A172 (cell line): ENCODE results near the gene ZNF143. TPM values are rescaled to one million over a fixed set of nuclear protein-coding genes. Genes with fewer than 3 reads are reported as not detected.

Source experiments
- DNase-seq: peaks from one replicate; pipeline ENCODE4 v3.0.0-alpha.2; 2015; ENCODE audit warnings: low spot score
- total RNA-seq: library from RNA; depleted of rRNA; stranded (reverse); fragments of >200 nt; shearing (Covaris generic); gene quantifications from 2 replicates; pipeline ENCODE4 v1.2.3, GENCODE V29; 2014

The ZNF143 gene
- total RNA-seq, 1 experiment from 2014 or later, result 28.8 TPM

GRCh38 chr11:9498457-9499078, 37.8 kb downstream of the ZNF143 start:
- DNase-seq, result no peak

GRCh38 chr11:9506489-9507276, 45.9 kb downstream of the ZNF143 start:
- DNase-seq, result peak; percentile 73

- DNase-seq, result no peak
Observed at GRCh38 chr11:9507277-9507580, 46.4 kb downstream of the ZNF143 start.

- DNase-seq, result no peak
Observed at GRCh38 chr11:9509041-9509440, 48.2 kb downstream of the ZNF143 start.

- no peak for DNase-seq
Observed at GRCh38 chr11:9512370-9513019, 51.7 kb downstream of the ZNF143 start.

- DNase-seq, result peak; percentile 16
Observed at GRCh38 chr11:9514576-9514975, 53.8 kb downstream of the ZNF143 start.

GRCh38 chr11:9516113-9516512, 55.3 kb downstream of the ZNF143 start:
- DNase-seq, result no peak

- no peak for DNase-seq
Observed at GRCh38 chr11:9518835-9519410, 58.1 kb downstream of the ZNF143 start.

- no peak for DNase-seq
Observed at GRCh38 chr11:9524001-9524400, 63.2 kb downstream of the ZNF143 start.

- no peak for DNase-seq
Observed at GRCh38 chr11:9525116-9525515, 64.3 kb downstream of the ZNF143 start.

- peak; percentile 70 for DNase-seq
Observed at GRCh38 chr11:9527481-9528135, 66.8 kb downstream of the ZNF143 start.

GRCh38 chr11:9528136-9528501, 67.3 kb downstream of the ZNF143 start:
- no peak for DNase-seq

- no peak for DNase-seq
Observed at GRCh38 chr11:9528573-9529333, 67.9 kb downstream of the ZNF143 start.

- no peak for DNase-seq
Observed at GRCh38 chr11:9529334-9529650, 68.5 kb downstream of the ZNF143 start.

GRCh38 chr11:9530020-9530621, 69.3 kb downstream of the ZNF143 start:
- DNase-seq, result no peak

GRCh38 chr11:9530901-9531625, 70.3 kb downstream of the ZNF143 start:
- no peak for DNase-seq

- DNase-seq, result no peak
Observed at GRCh38 chr11:9533058-9533457, 72.2 kb downstream of the ZNF143 start.

- DNase-seq, result no peak
Observed at GRCh38 chr11:9533736-9534473, 73.1 kb downstream of the ZNF143 start.

GRCh38 chr11:9535189-9535781, 74.5 kb downstream of the ZNF143 start:
- peak; percentile 39 for DNase-seq
